CD8-positive, alpha-beta memory T cell (primary cell): ENCODE data around the gene GPN3. TPM values are rescaled to one million over a fixed set of nuclear protein-coding genes. Genes with fewer than 3 reads are reported as not detected.
"Not testable (repeated sequence)": the region's sequence is repeated elsewhere in the genome, so short reads cannot be mapped to it uniquely, and the experiment has no call there.

ENCODE experiments used
- CTCF ChIA-PET: fragments of 350-600 bp; sonication (Branson Sonifier 250); formaldehyde crosslinking; loops from one replicate; lab custom pipeline; 2021; ENCODE audit warnings: antibody characterized with exemption; lab: Charles Lee
- POLR2A ChIA-PET: fragments of 350-600 bp; sonication (Branson Sonifier 250); formaldehyde crosslinking; loops from one replicate; lab custom pipeline; 2021; ENCODE audit warnings: antibody characterized with exemption; lab: Charles Lee
- DNase-seq, 5 donors: peaks; one replicate each; pipeline versions ENCODE4 v3.0.0 to v3.0.0-alpha.2; 2020 to 2022; ENCODE audit warnings: mixed read lengths in 1 of 5
- H3K27ac ChIP-seq: one replicate; pipeline ENCODE4 v1.7.0; 2013; ENCODE audit warnings: low read depth, mild to moderate bottlenecking, low read length, moderate library complexity
- H3K27me3 ChIP-seq: 2 replicates; pipeline ENCODE4 v1.7.0; 2013; ENCODE audit warnings: low read length, mild to moderate bottlenecking; ENCODE audit not compliant: insufficient read depth, poor library complexity, severe bottlenecking
- H3K36me3 ChIP-seq: 2 replicates; pipeline ENCODE4 v1.7.0; 2013; ENCODE audit warnings: mild to moderate bottlenecking, low read length, moderate library complexity; ENCODE audit not compliant: insufficient read depth
- H3K4me1 ChIP-seq: 2 replicates; pipeline ENCODE4 v1.7.0; 2013; ENCODE audit warnings: mild to moderate bottlenecking, low read length, moderate library complexity; ENCODE audit not compliant: insufficient read depth
- H3K4me3 ChIP-seq: 2 replicates; pipeline ENCODE4 v1.7.0; 2013; ENCODE audit warnings: mild to moderate bottlenecking, low read length
- H3K9me3 ChIP-seq: 2 replicates; pipeline ENCODE4 v1.7.0; 2013; ENCODE audit warnings: mild to moderate bottlenecking, low read length
- H3K27ac Mint-ChIP-seq, 8 donors: one replicate each; pipeline ENCODE4 v1.8.0; 2020 to 2021; ENCODE audit warnings: mixed read lengths in 8 of 8, mild to moderate bottlenecking in 6 of 8, inconsistent platforms in 3 of 8, moderate library complexity in 3 of 8
- H3K27me3 Mint-ChIP-seq, 2 donors: one replicate each; pipeline ENCODE4 v1.8.0; 2020 to 2021; ENCODE audit warnings: mixed read lengths in 2 of 2, mild to moderate bottlenecking in 1 of 2, moderate library complexity in 1 of 2
- H3K36me3 Mint-ChIP-seq, 3 donors: one replicate each; pipeline ENCODE4 v1.8.0; 2020 to 2021; ENCODE audit warnings: mixed read lengths in 3 of 3, inconsistent platforms in 1 of 3, mild to moderate bottlenecking in 1 of 3
- H3K4me1 Mint-ChIP-seq, 3 donors: one replicate each; pipeline ENCODE4 v1.8.0; 2020 to 2021; ENCODE audit warnings: mixed read lengths in 3 of 3, inconsistent platforms in 1 of 3, mild to moderate bottlenecking in 1 of 3
- H3K4me3 Mint-ChIP-seq, 7 donors: one replicate each; pipeline ENCODE4 v1.8.0; 2020 to 2021; ENCODE audit warnings: mixed read lengths in 7 of 7, mild to moderate bottlenecking in 6 of 7, moderate library complexity in 4 of 7, inconsistent platforms in 2 of 7
- H3K9me3 Mint-ChIP-seq, 5 donors: one replicate each; pipeline ENCODE4 v1.8.0; 2020 to 2022; ENCODE audit warnings: mixed read lengths in 5 of 5, mild to moderate bottlenecking in 3 of 5, moderate library complexity in 2 of 5, inconsistent platforms in 1 of 5
- polyA plus RNA-seq: library from polyadenylated mRNA; unstranded; fragments of 300-500 nt; fragmentation: Illumina TruSeq; gene quantifications from one replicate; pipeline ENCODE4 v1.2.3, GENCODE V29; 2021
- total RNA-seq, 2 experiments: library from RNA; stranded (reverse); gene quantifications; one replicate each; pipeline ENCODE4 v1.2.3, GENCODE V29; 2021

The GPN3 gene
- total and polyA plus RNA-seq, 3 experiments from 2014 or later, result 33.9 to 59.4 (median 59.4) TPM

GRCh38 chr12:110420644-110421043, 47.4 kb downstream of the GPN3 start:
- H3K27ac ChIP-seq, H3K4me3 Mint-ChIP-seq, H3K27me3 Mint-ChIP-seq, H3K27ac Mint-ChIP-seq, H3K4me1 ChIP-seq, H3K27me3 ChIP-seq, POLR2A ChIA-PET, DNase-seq, H3K36me3 ChIP-seq, H3K9me3 Mint-ChIP-seq, H3K36me3 Mint-ChIP-seq, H3K4me3 ChIP-seq, H3K4me1 Mint-ChIP-seq, H3K9me3 ChIP-seq: not testable (repeated sequence)
- CTCF ChIA-PET, result interaction anchor here (0.8 to 3.5 kb wide), 2 partner anchors 11 to 13 kb away, joined by 3 to 22 read pairs; no protein-coding TSS in a partner anchor

- POLR2A ChIA-PET, result interaction anchor here (0.7 kb wide), 1 partner anchor 418 kb away, joined by 7 read pairs; no protein-coding TSS in a partner anchor
- not testable (repeated sequence) for H3K9me3 ChIP-seq, H3K27ac ChIP-seq, H3K36me3 Mint-ChIP-seq, H3K4me1 Mint-ChIP-seq, H3K27me3 ChIP-seq, H3K4me3 ChIP-seq, DNase-seq, H3K4me1 ChIP-seq, H3K36me3 ChIP-seq, H3K4me3 Mint-ChIP-seq, H3K27ac Mint-ChIP-seq, H3K27me3 Mint-ChIP-seq, H3K9me3 Mint-ChIP-seq
- CTCF ChIA-PET, result interaction anchor here (0.6 to 0.8 kb wide), 2 partner anchors 14 kb away, joined by 3 read pairs; no protein-coding TSS in a partner anchor
Measured at GRCh38 chr12:110417113-110417512, 50.9 kb downstream of the GPN3 start.

- H3K36me3 Mint-ChIP-seq, H3K4me3 Mint-ChIP-seq, H3K27ac ChIP-seq, H3K4me3 ChIP-seq, POLR2A ChIA-PET, CTCF ChIA-PET, H3K27ac Mint-ChIP-seq, H3K9me3 ChIP-seq, H3K9me3 Mint-ChIP-seq, H3K36me3 ChIP-seq, H3K4me1 ChIP-seq, H3K4me1 Mint-ChIP-seq, H3K27me3 ChIP-seq, DNase-seq: not testable (repeated sequence)
- peaks cover 3 to 11% of the 10 kb centered on the region in 2 donors for H3K27me3 Mint-ChIP-seq
Measured at GRCh38 chr12:110410086-110410485, 58.0 kb downstream of the GPN3 start.

GRCh38 chr12:110405126-110405662, 62.9 kb downstream of the GPN3 start:
- H3K4me3 Mint-ChIP-seq, result peak overlapping the region in 1 of 7 donors; percentile 100

GRCh38 chr12:110403976-110404682, 63.9 kb downstream of the GPN3 start:
- POLR2A ChIA-PET, result interaction anchor here (0.6 to 1.0 kb wide), 3 partner anchors 27 to 180 kb away, joined by 5 to 6 read pairs (median 5); no protein-coding TSS in a partner anchor
- Histone ChIP-seq H3K27ac (peak overlapping the region; percentile 81), H3K4me3 (peak overlapping the region; percentile 82), H3K4me1 (peaks cover 21% of the 10 kb centered on the region), H3K36me3 (no peaks in the 10 kb centered on the region), H3K9me3 (no peaks in the 10 kb centered on the region), H3K27me3 (no peaks in the 10 kb centered on the region)
- Mint-ChIP-seq H3K4me1 (peaks cover 31 to 47% (median 43%) of the 10 kb centered on the region in 3 donors), H3K27ac (peak overlapping the region; percentile 96 to 100 (median 99)), H3K36me3 (peaks cover 0 to 30% (median 0%) of the 10 kb centered on the region in 3 donors), H3K4me3 (peak overlapping the region; percentile 99 to 100 (median 100)), H3K9me3 (no peaks in the 10 kb centered on the region), H3K27me3 (peaks cover 0 to 2% of the 10 kb centered on the region in 2 donors)
- CTCF ChIA-PET, result interaction anchor here (1.6 to 3.1 kb wide), 2 partner anchors 27 kb away, joined by 6 to 15 read pairs; no protein-coding TSS in a partner anchor
- peak; percentile 66 to 87 (median 78) for DNase-seq

More at GRCh38 chr12:110405126-110405662, 62.9 kb downstream of the GPN3 start:
- peaks cover 0 to 23% (median 0%) of the 10 kb centered on the region in 3 donors for H3K36me3 Mint-ChIP-seq
- CTCF ChIA-PET, result interaction anchor here (1.6 kb wide), 1 partner anchor 26 kb away, joined by 6 read pairs; no protein-coding TSS in a partner anchor
- H3K9me3 Mint-ChIP-seq, H3K36me3 ChIP-seq, H3K27ac Mint-ChIP-seq, H3K4me3 ChIP-seq, H3K9me3 ChIP-seq, DNase-seq, H3K27ac ChIP-seq, H3K27me3 ChIP-seq, H3K27me3 Mint-ChIP-seq: not testable (repeated sequence)
- peaks cover 27 to 39% (median 35%) of the 10 kb centered on the region in 3 donors for H3K4me1 Mint-ChIP-seq
- H3K4me1 ChIP-seq, result peaks cover 21% of the 10 kb centered on the region
- POLR2A ChIA-PET, result interaction anchor here (0.7 kb wide), 1 partner anchor 179 kb away, joined by 5 read pairs; no protein-coding TSS in a partner anchor

- CTCF ChIA-PET, result interaction anchor here (3.1 kb wide), 1 partner anchor 28 kb away, joined by 15 read pairs; no protein-coding TSS in a partner anchor
- peak within 1 kb of the TSS; percentile 99 to 100 (median 100) for H3K4me3 Mint-ChIP-seq
Measured at GRCh38 chr12:110403146-110403975, 64.7 kb downstream of the GPN3 start, which contains the start of gene ANAPC7. ANAPC7 (minus strand) TSS chr12:110403708; CDS start chr12:110403627, 81 bp downstream.

More at GRCh38 chr12:110403146-110403975, 64.7 kb downstream of the GPN3 start, which contains the start of gene ANAPC7:
- POLR2A ChIA-PET, result interaction anchor here (1.0 kb wide), 1 partner anchor 28 kb away, joined by 6 read pairs; no protein-coding TSS in a partner anchor
- DNase-seq, result peak; percentile 79 to 90 (median 86)
- H3K27ac Mint-ChIP-seq, result peak within 1 kb of the TSS; percentile 96 to 100 (median 99)
- Histone ChIP-seq H3K36me3 (no peaks in the 10 kb centered on the region), H3K27ac (peak within 1 kb of the TSS; percentile 81), H3K4me3 (peak within 1 kb of the TSS; percentile 82), H3K4me1 (peaks cover 21% of the 10 kb centered on the region), H3K9me3 (no peaks in the 10 kb centered on the region), H3K27me3 (no peaks in the 10 kb centered on the region)
- peaks cover 31 to 49% (median 44%) of the 10 kb centered on the region in 3 donors for H3K4me1 Mint-ChIP-seq
- no peaks in the 10 kb centered on the region for H3K27me3 Mint-ChIP-seq
- peaks cover 0 to 31% (median 0%) of the 10 kb centered on the region in 3 donors for H3K36me3 Mint-ChIP-seq
- no peaks in the 10 kb centered on the region for H3K9me3 Mint-ChIP-seq
